ENCODE measurements around the gene SERINC1. TPM values are rescaled to one million over a fixed set of nuclear protein-coding genes. Genes with fewer than 3 reads are reported as not detected.
A peak's percentile ranks its signal among the peaks of the same experiment; 100 is the strongest.
"Not testable (repeated sequence)": the region's sequence is repeated elsewhere in the genome, so short reads cannot be mapped to it uniquely, and the experiment has no call there.

Gene SERINC1
- 100 to 1,000 TPM; 124 to 131 (median 128) TPM for total RNA-seq
- 141 TPM for total RNA-seq (2013)

DNA sequence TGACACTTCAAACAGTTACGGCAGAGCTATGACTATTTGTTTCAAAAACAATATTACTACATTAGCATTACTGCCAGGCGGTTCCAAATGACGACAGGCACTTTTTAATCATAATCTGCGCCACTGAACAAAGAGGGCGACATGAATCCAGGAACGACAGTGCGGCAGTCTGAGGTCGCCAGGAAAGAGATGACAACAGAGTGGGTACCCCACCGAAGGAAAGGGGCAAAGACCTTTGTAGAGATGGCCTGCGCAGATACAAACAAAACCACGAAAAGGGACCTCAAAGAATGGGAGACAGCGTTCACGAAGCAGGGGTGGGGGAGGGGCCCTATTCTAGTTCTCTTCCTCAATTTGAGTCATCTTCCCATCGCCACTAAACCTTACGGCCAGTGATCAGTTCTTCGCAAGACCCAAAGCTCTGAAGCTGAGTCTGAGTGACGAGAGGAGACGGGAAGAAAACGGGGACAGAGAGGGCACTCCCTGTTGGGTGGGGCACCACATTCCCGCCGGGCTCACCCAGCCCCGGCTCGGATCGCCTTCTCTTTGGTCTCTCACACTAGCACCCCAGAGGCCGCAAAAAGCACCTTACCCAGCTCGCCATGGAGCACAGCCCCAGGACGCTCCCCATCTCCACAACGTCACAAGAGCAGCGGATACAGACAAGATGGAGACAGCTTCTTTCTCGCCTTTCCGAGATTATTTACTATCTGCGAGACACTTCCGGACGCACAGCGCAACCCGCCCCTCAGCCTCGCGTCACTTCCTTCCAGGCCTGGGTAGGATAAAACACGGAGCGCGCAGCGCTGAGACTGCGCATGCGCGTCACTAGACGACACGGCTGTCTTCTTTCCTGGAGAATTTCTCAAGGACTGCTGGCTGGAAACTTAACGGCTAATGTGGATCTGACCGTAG, at the start of gene SERINC1:
Gene SERINC1 (minus strand): TSS at position 701 of the 915 bp plus-strand sequence. CDS start 70 bp downstream, at position 631.
- H3K9me3 ChIP-seq (ENCODE audit: control insufficient read depth, insufficient read depth, low read length), result no peaks in the 10 kb centered on the region
- WGBS (ENCODE audit: insufficient coverage), result under 1% methylated on average over 49 of the region's 49 CpGs
- TF ChIP-seq, protein P1, sequence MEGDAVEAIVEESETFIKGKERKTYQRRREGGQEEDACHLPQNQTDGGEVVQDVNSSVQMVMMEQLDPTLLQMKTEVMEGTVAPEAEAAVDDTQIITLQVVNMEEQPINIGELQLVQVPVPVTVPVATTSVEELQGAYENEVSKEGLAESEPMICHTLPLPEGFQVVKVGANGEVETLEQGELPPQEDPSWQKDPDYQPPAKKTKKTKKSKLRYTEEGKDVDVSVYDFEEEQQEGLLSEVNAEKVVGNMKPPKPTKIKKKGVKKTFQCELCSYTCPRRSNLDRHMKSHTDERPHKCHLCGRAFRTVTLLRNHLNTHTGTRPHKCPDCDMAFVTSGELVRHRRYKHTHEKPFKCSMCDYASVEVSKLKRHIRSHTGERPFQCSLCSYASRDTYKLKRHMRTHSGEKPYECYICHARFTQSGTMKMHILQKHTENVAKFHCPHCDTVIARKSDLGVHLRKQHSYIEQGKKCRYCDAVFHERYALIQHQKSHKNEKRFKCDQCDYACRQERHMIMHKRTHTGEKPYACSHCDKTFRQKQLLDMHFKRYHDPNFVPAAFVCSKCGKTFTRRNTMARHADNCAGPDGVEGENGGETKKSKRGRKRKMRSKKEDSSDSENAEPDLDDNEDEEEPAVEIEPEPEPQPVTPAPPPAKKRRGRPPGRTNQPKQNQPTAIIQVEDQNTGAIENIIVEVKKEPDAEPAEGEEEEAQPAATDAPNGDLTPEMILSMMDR (IDR thresholded peaks at IDR 0.05), result no peak
- H3K27ac ChIP-seq (ENCODE audit: low read length), result peak within 1 kb of the TSS; percentile 90
- DNase-seq, result peak; percentile 90 to 98
- peaks cover 20% of the 10 kb centered on the region for H3K4me1 ChIP-seq (ENCODE audit: control insufficient read depth, insufficient read depth, low read length)
- no peaks in the 10 kb centered on the region for H3K27me3 Mint-ChIP-seq (ENCODE audit: low read depth in 2 of 2)
- ATAC-seq, result peak; percentile 94 to 98 (median 96)
- H3K27ac Mint-ChIP-seq, result peak within 1 kb of the TSS; percentile 99 to 100
- H3K27me3 ChIP-seq (ENCODE audit: control insufficient read depth, insufficient read depth, low read length), result no peaks in the 10 kb centered on the region
- H3K9me3 Mint-ChIP-seq, result no peaks in the 10 kb centered on the region
- H3K4me3 Mint-ChIP-seq, result peak within 1 kb of the TSS; percentile 100
- H3K36me3 Mint-ChIP-seq, result no peaks in the 10 kb centered on the region
- H3K4me1 Mint-ChIP-seq, result peaks cover 55 to 56% of the 10 kb centered on the region in 2 donors
- H3K4me3 ChIP-seq (ENCODE audit: low read length), result peak within 1 kb of the TSS; percentile 76
- H3K36me3 ChIP-seq (ENCODE audit: control insufficient read depth, insufficient read depth, low read length), result peaks cover 4% of the 10 kb centered on the region
- intact Hi-C loops (cut with micrococcal nuclease), result loop anchor here (1.0 kb wide), 1 partner anchor 72 kb away; the partner anchor contains the start of gene HSF2

DNA sequence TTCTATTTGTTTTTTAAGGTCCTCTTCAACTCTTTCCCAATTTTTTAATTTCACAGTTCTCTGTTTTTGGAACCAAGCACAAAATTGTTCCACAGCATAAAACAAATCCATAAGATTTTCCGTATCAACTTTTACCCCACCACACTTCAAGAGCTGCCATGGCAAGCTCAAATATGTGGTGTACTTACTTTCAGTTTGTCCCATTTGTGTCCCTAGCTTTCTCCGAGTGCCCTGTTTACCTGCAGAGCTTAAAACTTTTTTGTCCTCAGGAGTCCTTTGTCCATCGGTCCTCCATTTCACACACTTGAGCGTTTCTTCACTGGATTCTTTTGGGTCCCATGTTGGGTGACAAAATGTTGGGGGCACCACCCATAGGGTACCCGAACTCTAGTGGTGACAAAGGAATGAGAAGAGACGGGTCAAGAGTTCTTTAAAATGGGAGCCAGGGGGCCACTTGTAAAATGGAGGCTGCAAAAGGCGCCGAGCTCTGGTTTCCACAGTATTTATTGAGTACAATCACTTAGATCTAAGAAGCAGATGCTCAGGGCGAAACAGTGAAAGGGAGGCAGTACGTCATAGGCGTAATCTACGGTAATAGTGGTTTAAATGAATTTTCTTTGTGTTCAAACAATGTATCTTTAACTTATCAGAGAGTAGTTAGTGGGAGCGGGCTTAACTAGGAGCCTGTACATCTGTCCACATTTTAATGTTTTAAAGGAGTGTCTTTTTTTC, 39.8 kb upstream of the SERINC1 start:
- WGBS (ENCODE audit: insufficient coverage), result 94% methylated on average over 13 of the region's 13 CpGs
- Mint-ChIP-seq H3K4me1 (no peaks in the 10 kb centered on the region), H3K36me3 (no peaks in the 10 kb centered on the region), H3K27me3 (ENCODE audit: low read depth in 2 of 2) (peaks cover 0 to 3% of the 10 kb centered on the region in 2 donors), H3K4me3 (no peak overlapping the region), H3K27ac (no peak overlapping the region), H3K9me3 (peaks cover 2 to 3% of the 10 kb centered on the region in 2 donors)
- Histone ChIP-seq H3K4me1 (ENCODE audit: control insufficient read depth, insufficient read depth, low read length) (no peaks in the 10 kb centered on the region), H3K27ac (ENCODE audit: low read length) (no peak overlapping the region), H3K27me3 (ENCODE audit: control insufficient read depth, insufficient read depth, low read length) (no peaks in the 10 kb centered on the region), H3K36me3 (ENCODE audit: control insufficient read depth, insufficient read depth, low read length) (no peaks in the 10 kb centered on the region), H3K9me3 (ENCODE audit: control insufficient read depth, insufficient read depth, low read length) (no peaks in the 10 kb centered on the region), H3K4me3 (ENCODE audit: low read length) (no peak overlapping the region)
- no peak for ATAC-seq
- intact Hi-C loops (cut with micrococcal nuclease), result no loop called here
- no peak for DNase-seq
- TF ChIP-seq, protein P1 (IDR thresholded peaks at IDR 0.05), result no peak

DNA sequence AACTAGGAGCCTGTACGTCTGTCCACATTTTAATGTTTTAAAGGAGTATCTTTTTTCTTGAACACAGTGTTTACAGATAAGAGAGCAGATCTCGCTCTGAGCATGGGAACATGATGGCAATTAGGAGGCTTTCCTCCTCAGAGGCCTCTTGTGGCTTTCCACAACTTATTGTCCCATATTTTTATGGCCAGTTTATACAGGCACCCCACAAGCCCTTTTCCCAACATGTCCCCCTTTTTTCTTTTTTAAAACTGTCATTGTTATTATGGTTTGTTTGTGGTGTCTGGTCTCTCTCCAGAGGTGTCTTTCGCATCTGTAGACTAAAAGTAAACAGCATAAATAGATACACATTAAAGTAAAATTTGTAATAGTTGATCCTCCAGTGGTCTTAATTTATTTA, 33.6 kb upstream of the SERINC1 start:
- WGBS (ENCODE audit: insufficient coverage), result 80% methylated on average over 1 of the region's 3 CpGs
- H3K4me3 Mint-ChIP-seq; intact Hi-C loops (cut with micrococcal nuclease); H3K4me1 ChIP-seq (ENCODE audit: control insufficient read depth, insufficient read depth, low read length); H3K4me3 ChIP-seq (ENCODE audit: low read length); ATAC-seq; H3K27me3 ChIP-seq (ENCODE audit: control insufficient read depth, insufficient read depth, low read length); H3K36me3 ChIP-seq (ENCODE audit: control insufficient read depth, insufficient read depth, low read length); H3K27me3 Mint-ChIP-seq (ENCODE audit: low read depth in 2 of 2); H3K27ac ChIP-seq (ENCODE audit: low read length); H3K4me1 Mint-ChIP-seq; H3K27ac Mint-ChIP-seq; DNase-seq: not testable (repeated sequence)
- Mint-ChIP-seq H3K9me3 (peaks cover 14 to 29% of the 10 kb centered on the region in 2 donors), H3K36me3 (peaks cover 22% of the 10 kb centered on the region)
- peaks cover 15% of the 10 kb centered on the region for H3K9me3 ChIP-seq (ENCODE audit: control insufficient read depth, insufficient read depth, low read length)

DNA sequence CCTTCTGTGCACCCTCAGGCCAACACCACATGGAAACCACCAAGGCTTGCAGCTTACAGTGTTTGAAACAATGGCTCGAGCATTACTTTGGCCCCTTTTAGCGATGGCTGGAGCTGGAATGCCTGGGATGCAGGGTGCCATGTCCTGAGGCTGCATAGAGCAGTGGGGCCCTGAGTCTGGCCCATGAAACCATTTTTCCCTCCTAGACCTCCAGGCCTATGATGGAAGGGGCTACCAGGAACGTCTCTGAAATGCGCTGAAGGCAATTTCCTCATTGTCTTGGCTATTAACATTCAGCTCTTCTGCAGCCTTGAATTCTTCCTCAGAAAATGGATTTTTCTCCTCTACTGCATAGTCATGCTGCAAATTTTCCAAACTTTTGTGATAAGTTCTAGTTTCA, 29.9 kb upstream of the SERINC1 start:
- Histone ChIP-seq H3K4me1 (ENCODE audit: control insufficient read depth, insufficient read depth, low read length) (no peaks in the 10 kb centered on the region), H3K4me3 (ENCODE audit: low read length) (no peak overlapping the region), H3K9me3 (ENCODE audit: control insufficient read depth, insufficient read depth, low read length) (peaks cover 15% of the 10 kb centered on the region), H3K27me3 (ENCODE audit: control insufficient read depth, insufficient read depth, low read length) (no peaks in the 10 kb centered on the region), H3K36me3 (ENCODE audit: control insufficient read depth, insufficient read depth, low read length) (no peaks in the 10 kb centered on the region), H3K27ac (ENCODE audit: low read length) (no peak overlapping the region)
- ATAC-seq (no peak), DNase-seq (no peak)
- Mint-ChIP-seq H3K36me3 (peaks cover 33% of the 10 kb centered on the region), H3K4me3 (no peak overlapping the region), H3K4me1 (no peaks in the 10 kb centered on the region), H3K27ac (no peak overlapping the region), H3K9me3 (peaks cover 15 to 31% of the 10 kb centered on the region in 2 donors), H3K27me3 (ENCODE audit: low read depth in 2 of 2) (peaks cover 5 to 14% of the 10 kb centered on the region in 2 donors)
- WGBS (ENCODE audit: insufficient coverage), result 93% methylated on average over 4 of the region's 4 CpGs
- intact Hi-C loops (cut with micrococcal nuclease), result no loop called here
- TF ChIP-seq, protein P1 (IDR thresholded peaks at IDR 0.05), result no peak

Data from natural killer cell (primary cell).